ENCODE measurements around the gene DMGDH. TPM values are rescaled to one million over a fixed set of nuclear protein-coding genes. Genes with fewer than 3 reads are reported as not detected.

DMGDH gene
- total and polyA plus RNA-seq, 2 of the 4 experiments (the other 2 are of a cell fraction), result 0.18 TPM; not detected in 1

DNA sequence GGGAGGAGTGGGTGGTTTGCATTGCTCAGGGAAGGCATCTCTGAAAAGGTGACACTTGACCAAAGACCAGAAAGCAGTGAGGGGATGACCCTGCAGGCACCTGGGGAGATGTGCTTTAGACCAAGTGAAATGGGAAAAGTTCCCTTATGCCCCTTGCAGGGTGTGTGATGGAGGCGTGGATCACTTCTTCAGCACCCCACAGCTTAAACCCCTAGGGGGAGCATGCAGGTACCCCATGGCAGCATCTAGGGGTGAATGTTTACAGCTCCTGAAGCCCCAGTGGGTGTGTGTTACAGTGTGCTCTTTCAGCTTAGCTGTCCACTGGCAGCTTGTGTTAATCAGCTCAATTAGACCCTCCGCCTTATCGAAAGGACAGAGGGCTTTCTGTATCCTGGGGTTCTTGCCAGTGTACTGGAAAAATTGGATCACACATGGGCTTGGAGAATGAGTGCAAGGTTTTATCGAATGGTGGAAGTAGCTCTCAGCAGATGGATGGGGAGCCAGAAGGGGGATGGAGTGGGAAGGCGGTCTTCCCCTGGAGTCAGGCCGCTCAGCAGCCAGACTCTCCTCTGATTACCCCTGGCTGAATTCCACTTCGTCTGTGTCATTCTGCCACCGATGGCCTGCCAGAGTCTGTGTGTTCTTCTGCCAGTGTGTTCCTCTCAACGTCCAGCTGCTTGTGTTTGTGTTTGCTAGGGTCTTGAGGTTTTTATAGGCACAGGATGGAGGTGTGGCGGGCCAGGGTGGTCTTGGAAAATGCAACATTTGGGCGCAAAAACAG is 6.4 kb upstream of the DMGDH start:
- Histone ChIP-seq H3K9ac (ENCODE audit: low read depth, low read length) (no peak overlapping the region), H3K23ac (ENCODE audit: low read depth, low read length) (no peak overlapping the region), H4K91ac (ENCODE audit: insufficient read depth, low read depth, low read length) (no peak overlapping the region), H3K9me3 (ENCODE audit: control insufficient read depth, insufficient read depth, low read length) (peaks cover 6% of the 10 kb centered on the region), H3K4me1 (ENCODE audit: control insufficient read depth, insufficient read depth, low read length) (0 out of 2 replicates have a peak, but pooled peaks cover 2% of the 10 kb centered on the region), H3K4me2 (ENCODE audit: low read depth, low read length) (no peak overlapping the region), H4K20me1 (ENCODE audit: insufficient read depth, low read length) (no peaks in the 10 kb centered on the region), H3K56ac (ENCODE audit: extremely low read depth, insufficient read depth, low read length) (no peak overlapping the region), H3K18ac (ENCODE audit: low read depth, low read length) (no peak overlapping the region), H2AK5ac (ENCODE audit: low read depth, low read length) (no peak overlapping the region), H2BK20ac (ENCODE audit: low read depth, low read length) (no peak overlapping the region), H2AFZ (replicated peaks; ENCODE audit: low read length, poor library complexity) (no peak overlapping the region), H3K4me3 (ENCODE audit: insufficient read depth, low read depth, low read length) (no peak overlapping the region), H4K5ac (ENCODE audit: low read depth, low read length) (no peak overlapping the region), H3K27ac (ENCODE audit: insufficient read depth, low read length) (no peak overlapping the region), H2AK9ac (replicated peaks; ENCODE audit: low read depth, low read length, poor library complexity) (no peak overlapping the region), H3K27me3 (ENCODE audit: control insufficient read depth, insufficient read depth, low read length) (no peaks in the 10 kb centered on the region), H3K36me3 (ENCODE audit: control insufficient read depth, insufficient read depth, low read length) (no peaks in the 10 kb centered on the region), H2BK120ac (ENCODE audit: low read depth, low read length) (no peak overlapping the region), H3K79me1 (ENCODE audit: low read depth in 1 of 2, low read length in 2 of 2) (no peaks in the 10 kb centered on the region), H3K14ac (replicated peaks; ENCODE audit: low read depth, low read length) (no peak overlapping the region), H2BK5ac (ENCODE audit: low read depth, low read length, poor library complexity, severe bottlenecking) (no peak overlapping the region), H4K8ac (ENCODE audit: low read depth in 2 of 2, low read length in 2 of 2) (no peak overlapping the region), H2BK15ac (ENCODE audit: low read depth, low read length) (no peak overlapping the region), H3K9me1 (ENCODE audit: insufficient read depth, low read length) (no peaks in the 10 kb centered on the region), H3K4ac (ENCODE audit: low read depth, low read length) (no peak overlapping the region)
- intact Hi-C loops (cut with micrococcal nuclease) (no loop called here), in situ Hi-C loops (cut with MboI; ENCODE audit: low sequenced_read_pairs) (no loop called here), dilution Hi-C loops (cut with HindIII; ENCODE audit: low sequenced_read_pairs, unreplicated experiment) (no loop called here)
- no peak for ATAC-seq (ENCODE audit: low read depth)
- ChIA-PET POLR2A (ENCODE audit: unreplicated experiment) (no interaction called here), CTCF (no interaction called here)
- no TSS peak for BruUV-seq (replicated peaks)
- DNase-seq, result no peak
- TF ChIP-seq NFE2L2 (IDR thresholded peaks at IDR 0.05; ENCODE audit: low read depth, low read length), result no peak
- TF ChIP-seq POLR2A (IDR thresholded peaks at IDR 0.05; ENCODE audit: low read depth, low read length), result no peak
- TF ChIP-seq RFX5 (IDR thresholded peaks at IDR 0.05; ENCODE audit: low read depth, low read length), result no peak
- no peak for TF ChIP-seq MAFK (IDR thresholded peaks at IDR 0.05; ENCODE audit: low read depth, low read length)
- WGBS, 2 experiments (ENCODE audit: extremely low coverage in 2 of 2, insufficient read length in 1 of 2), result 73% methylated on average over 3 of the region's 11 CpGs; no CpG with 5 or more reads in 1 of the 2 experiments
